ENCODE results near the gene PPOX.

The PPOX gene

GRCh38 chr1:161175771-161176453 is 9.7 kb downstream of the PPOX start:
- DNase-seq (ENCODE audit: low read depth in 2 of 3, low spot score in 1 of 3): no peak

GRCh38 chr1:161176468-161177111 is 10.4 kb downstream of the PPOX start:
- no peak for DNase-seq (ENCODE audit: low read depth in 2 of 3, low spot score in 1 of 3)

GRCh38 chr1:161177112-161177935 is 11.1 kb downstream of the PPOX start, which contains the start of gene B4GALT3:
TSS of gene B4GALT3 (minus strand) at chr1:161177507. CDS start at chr1:161176060, 1,447 bp downstream.
- peak; percentile 90 to 99 (median 95) for DNase-seq (ENCODE audit: low read depth in 2 of 3, low spot score in 1 of 3)

GRCh38 chr1:161177936-161178244 is 11.7 kb downstream of the PPOX start:
- no peak for DNase-seq (ENCODE audit: low read depth in 2 of 3, low spot score in 1 of 3)

GRCh38 chr1:161179698-161180097 is 13.5 kb downstream of the PPOX start:
- DNase-seq (ENCODE audit: low read depth in 2 of 3, low spot score in 1 of 3): no peak

- DNase-seq (ENCODE audit: low read depth in 2 of 3, low spot score in 1 of 3): no peak
Observed at GRCh38 chr1:161180639-161181038, 14.4 kb downstream of the PPOX start.

- peak; percentile 55 to 59 (median 59) for DNase-seq (ENCODE audit: low read depth in 2 of 3, low spot score in 1 of 3)
Observed at GRCh38 chr1:161182214-161182613, 16.0 kb downstream of the PPOX start.

- peak; percentile 53 to 63 (median 56) for DNase-seq (ENCODE audit: low read depth in 2 of 3, low spot score in 1 of 3)
Observed at GRCh38 chr1:161185282-161185682, 19.1 kb downstream of the PPOX start.

GRCh38 chr1:161185732-161186311 is 19.6 kb downstream of the PPOX start:
- DNase-seq (ENCODE audit: low read depth in 2 of 3, low spot score in 1 of 3): no peak

- no peak for DNase-seq (ENCODE audit: low read depth in 2 of 3, low spot score in 1 of 3)
Observed at GRCh38 chr1:161187311-161187710, 21.1 kb downstream of the PPOX start.

- no peak for DNase-seq (ENCODE audit: low read depth in 2 of 3, low spot score in 1 of 3)
Observed at GRCh38 chr1:161188381-161188780, 22.2 kb downstream of the PPOX start.

GRCh38 chr1:161189036-161189435 is 22.8 kb downstream of the PPOX start:
- DNase-seq (ENCODE audit: low read depth in 2 of 3, low spot score in 1 of 3): no peak

- DNase-seq (ENCODE audit: low read depth in 2 of 3, low spot score in 1 of 3): no peak
Observed at GRCh38 chr1:161190962-161191521, 24.8 kb downstream of the PPOX start.

- DNase-seq (ENCODE audit: low read depth in 2 of 3, low spot score in 1 of 3): no peak
Observed at GRCh38 chr1:161191971-161192370, 25.7 kb downstream of the PPOX start.

- DNase-seq (ENCODE audit: low read depth in 2 of 3, low spot score in 1 of 3): peak; percentile 44 to 74 (median 48)
Observed at GRCh38 chr1:161192476-161193465, 26.5 kb downstream of the PPOX start.

GRCh38 chr1:161193561-161194235 is 27.5 kb downstream of the PPOX start:
- DNase-seq (ENCODE audit: low read depth in 2 of 3, low spot score in 1 of 3): no peak

- DNase-seq (ENCODE audit: low read depth in 2 of 3, low spot score in 1 of 3): no peak
Observed at GRCh38 chr1:161195171-161195570, 28.9 kb downstream of the PPOX start.

GRCh38 chr1:161196111-161196510 is 29.9 kb downstream of the PPOX start:
- DNase-seq (ENCODE audit: low read depth in 2 of 3, low spot score in 1 of 3): no peak

Measured in stimulated activated CD4-positive, alpha-beta T cell treated with anti-CD3 and anti-CD28 coated beads, Interleukin-12 subunit alpha, Interleukin-12 subunit beta, amount 100 ng/mL, for 48 hours (primary cell).